T-cell (primary cell): ENCODE data around the gene TMEM219. TPM values are rescaled to one million over a fixed set of nuclear protein-coding genes. Genes with fewer than 3 reads are reported as not detected.

Experiments used
- ATAC-seq, 4 experiments: fragments of 200-7000 bp in 3 of 4; fragments of 150-1000 bp in 1 of 4; cut with Tn5 transposase; replicated peaks in 1 of 4; 1 replicate in 3 of 4; 2 replicates in 1 of 4; pipeline ENCODE4 v1.10.0; 2021; ENCODE audit warnings: moderate library complexity in 3 of 4, mild to moderate bottlenecking in 2 of 4, moderate number of reproducible peaks in 1 of 4
- CTCF ChIA-PET, 2 donors: fragments of 300-600 bp; sonication (Branson Sonifier 250); formaldehyde crosslinking; loops; one replicate each; lab custom pipeline; 2022; ENCODE audit warnings: antibody characterized with exemption in 2 of 2; lab: Charles Lee
- POLR2A ChIA-PET, 2 donors: fragments of 300-600 bp; sonication (Branson Sonifier 250); formaldehyde crosslinking; loops; one replicate each; lab custom pipeline; 2022; ENCODE audit warnings: antibody characterized with exemption in 2 of 2; lab: Charles Lee
- DNase-seq, 35 experiments: peaks; one replicate each; pipeline versions ENCODE4 v3.0.0 to v3.0.0-alpha.2; 2013 to 2023
- H3K27ac ChIP-seq: one replicate; pipeline ENCODE4 v1.5.1; 2013; ENCODE audit warnings: low read length
- H3K27me3 ChIP-seq, 2 experiments: replicated peaks in 1 of 2; 1 replicate in 1 of 2; 2 replicates in 1 of 2; pipeline versions ENCODE4 v1.6.1 to v1.7.0; 2013; ENCODE audit warnings: low read length in 1 of 2, mixed read lengths in 1 of 2; ENCODE audit not compliant: control insufficient read depth in 2 of 2, insufficient read depth in 2 of 2; ENCODE audit errors: extremely low read depth in 1 of 2
- H3K36me3 ChIP-seq, 2 donors: 1 replicate in 1 of 2; 2 replicates in 1 of 2; pipeline versions ENCODE4 v1.6.1 to v1.7.0; 2013; ENCODE audit warnings: low read length in 1 of 2; ENCODE audit not compliant: control insufficient read depth in 2 of 2, insufficient read depth in 1 of 2; ENCODE audit errors: extremely low read depth in 1 of 2
- H3K4me1 ChIP-seq, 2 experiments: 1 replicate in 1 of 2; 2 replicates in 1 of 2; pipeline versions ENCODE4 v1.6.1 to v1.7.0; 2013; ENCODE audit warnings: low read length in 2 of 2, mixed read lengths in 1 of 2; ENCODE audit not compliant: insufficient read depth in 2 of 2, control insufficient read depth in 1 of 2; ENCODE audit errors: extremely low read depth in 1 of 2
- H3K4me3 ChIP-seq, 2 donors: 1 replicate in 1 of 2; 2 replicates in 1 of 2; pipeline versions ENCODE4 v1.5.1 to v1.7.0; 2013; ENCODE audit warnings: mild to moderate bottlenecking in 2 of 2, low read length in 1 of 2, moderate library complexity in 1 of 2; ENCODE audit not compliant: control insufficient read depth in 1 of 2; ENCODE audit errors: extremely low read depth in 1 of 2
- H3K9me3 ChIP-seq: 2 replicates; pipeline ENCODE4 v1.7.0; 2013
- H3K27ac Mint-ChIP-seq, 2 donors: one replicate each; pipeline ENCODE4 v1.8.0; 2020 to 2021; ENCODE audit warnings: mild to moderate bottlenecking in 2 of 2, mixed read lengths in 2 of 2
- H3K27me3 Mint-ChIP-seq, 2 donors: one replicate each; pipeline ENCODE4 v1.8.0; 2021 to 2022; ENCODE audit warnings: mixed read lengths in 2 of 2
- H3K36me3 Mint-ChIP-seq: one replicate; pipeline ENCODE4 v1.8.0; 2021; ENCODE audit warnings: mixed read lengths
- H3K4me1 Mint-ChIP-seq, 3 donors: one replicate each; pipeline ENCODE4 v1.8.0; 2020 to 2022; ENCODE audit warnings: mixed read lengths in 3 of 3, mild to moderate bottlenecking in 1 of 3
- H3K4me3 Mint-ChIP-seq, 3 donors: one replicate each; pipeline ENCODE4 v1.8.0; 2020 to 2022; ENCODE audit warnings: mild to moderate bottlenecking in 3 of 3, mixed read lengths in 3 of 3, moderate library complexity in 3 of 3
- H3K9me3 Mint-ChIP-seq, 3 donors: one replicate each; pipeline ENCODE4 v1.8.0; 2020 to 2022; ENCODE audit warnings: mixed read lengths in 3 of 3
- WGBS: methylation state at CpG from one replicate; pipeline ENCODE4 v1.1.5; 2013; ENCODE audit warnings: missing lambda C conversion rate; ENCODE audit not compliant: insufficient coverage; 5-methylcytosine and 5-hydroxymethylcytosine counted together
- total RNA-seq, 35 experiments: library from RNA in 6 of 35; stranded (reverse) in 6 of 35; fragments of 120-200 nt in 1 of 35; gene quantifications; one replicate each; pipeline versions ENCODE4 v1.2.1 to v1.2.4 and lab custom pipeline; 2013 to 2026

Gene TMEM219
- total RNA-seq, 5 donors from 2014 or later (not counting 1 experiment from before 2014, with no cell fraction given) = 66.7 to 93.9 (median 80.4) TPM

DNA sequence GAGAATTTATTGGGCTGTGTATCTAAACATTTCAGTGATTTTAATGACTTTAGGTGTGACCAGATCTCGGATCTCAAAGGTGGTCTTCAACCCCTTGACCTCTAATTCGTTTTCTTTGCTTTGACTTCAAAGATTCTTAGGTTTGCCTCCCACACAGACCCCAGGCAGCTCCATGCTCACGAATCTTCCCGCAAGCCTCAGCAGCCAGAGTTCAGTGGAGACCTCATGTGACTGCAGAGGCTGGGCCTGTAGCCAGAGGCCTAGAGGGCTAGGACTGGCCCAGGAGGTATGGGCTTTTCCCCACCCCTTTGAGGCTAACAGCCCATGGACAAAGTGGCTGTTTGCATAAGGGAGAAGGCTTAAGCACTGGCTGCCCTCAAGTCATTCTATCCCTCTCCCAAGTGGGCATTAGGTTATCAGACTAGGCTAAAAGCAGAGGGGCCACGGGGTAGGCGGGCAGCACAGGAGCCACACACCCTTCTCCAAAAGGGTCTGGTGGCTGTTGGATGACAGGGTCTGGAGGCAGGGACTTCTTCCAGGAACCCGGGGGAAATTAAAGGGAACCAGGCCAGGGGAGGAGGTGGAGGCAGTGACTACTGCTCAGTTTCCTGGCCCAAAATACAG, 30.6 kb downstream of the TMEM219 start:
- no peak for ATAC-seq
- CTCF ChIA-PET = no interaction called here
- H3K36me3 ChIP-seq = peaks cover 18 to 47% of the 10 kb centered on the region in 2 donors

DNA sequence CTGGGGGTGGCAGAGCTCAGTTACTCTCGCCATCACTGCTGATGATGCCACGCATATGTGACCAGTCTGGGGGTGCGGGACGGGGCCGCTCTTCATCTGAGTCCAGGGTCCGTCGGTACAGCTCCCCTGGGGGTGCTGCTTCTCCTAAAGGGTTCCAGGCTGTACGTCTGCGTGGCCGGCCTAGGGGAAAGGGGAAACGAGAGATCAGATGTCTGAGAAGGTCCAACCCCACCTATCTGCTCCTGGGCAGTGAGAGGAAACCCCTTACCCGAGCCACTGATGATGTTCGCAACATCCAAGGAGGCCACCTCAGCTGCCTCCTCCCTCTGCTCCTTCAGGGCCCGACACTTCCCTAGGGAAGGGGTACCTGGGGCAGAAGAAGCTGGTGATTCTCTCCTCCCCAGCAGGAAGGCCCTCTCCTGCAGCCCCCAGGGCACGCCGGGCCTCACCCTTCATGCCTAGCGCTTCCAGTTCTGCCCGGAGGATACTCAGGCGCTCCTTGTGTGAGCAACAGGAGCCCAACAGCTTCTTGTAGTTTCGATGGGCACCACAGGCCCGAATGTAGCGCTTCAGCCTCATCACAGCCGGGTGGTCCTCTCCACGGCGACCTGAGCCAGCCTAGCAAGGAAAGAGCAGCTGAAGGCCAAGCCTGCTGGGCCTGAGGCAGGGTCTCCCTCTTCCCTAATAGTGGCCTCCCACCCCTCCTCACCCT, 31.5 kb downstream of the TMEM219 start:
- Histone ChIP-seq H3K27me3 (no peaks in the 10 kb centered on the region), H3K36me3 (peaks cover 14 to 43% of the 10 kb centered on the region in 2 donors), H3K4me1 (peaks cover 11 to 29% of the 10 kb centered on the region in 2 experiments), H3K4me3 (no peak overlapping the region), H3K9me3 (no peaks in the 10 kb centered on the region), H3K27ac (no peak overlapping the region)
- Mint-ChIP-seq H3K4me3 (peak overlapping the region; percentile 96 to 99 (median 97)), H3K27ac (no peak overlapping the region), H3K27me3 (no peaks in the 10 kb centered on the region), H3K36me3 (peaks cover 21% of the 10 kb centered on the region), H3K4me1 (peaks cover 26 to 36% (median 34%) of the 10 kb centered on the region in 3 donors), H3K9me3 (no peaks in the 10 kb centered on the region)
- POLR2A ChIA-PET = interaction anchor here in 1 of 2 donors (0.6 kb wide), 1 partner anchor 983 kb away, joined by 4 read pairs; no protein-coding TSS in a partner anchor
- ATAC-seq = no peak
- DNase-seq = no peak
- CTCF ChIA-PET = interaction anchor here in 1 of 2 donors (0.6 kb wide), 1 partner anchor 32 kb away, joined by 3 read pairs; no protein-coding TSS in a partner anchor
- WGBS = 97% methylated on average over 17 of the region's 25 CpGs

More for the DNA sequence above, 30.6 kb downstream of the TMEM219 start:
- no peaks in the 10 kb centered on the region for H3K27me3 Mint-ChIP-seq
- Histone ChIP-seq H3K4me3 (no peak overlapping the region), H3K4me1 (peaks cover 11 to 25% of the 10 kb centered on the region in 2 experiments), H3K27ac (no peak overlapping the region), H3K9me3 (no peaks in the 10 kb centered on the region), H3K27me3 (no peaks in the 10 kb centered on the region)
- DNase-seq = no peak
- no peak overlapping the region for H3K27ac Mint-ChIP-seq
- H3K4me3 Mint-ChIP-seq = peak overlapping the region in 2 of 3 donors; percentile 28 to 43
- POLR2A ChIA-PET = no interaction called here
- peaks cover 21 to 34% (median 30%) of the 10 kb centered on the region in 3 donors for H3K4me1 Mint-ChIP-seq
- 60% methylated on average over 2 of the region's 7 CpGs for WGBS
- no peaks in the 10 kb centered on the region for H3K9me3 Mint-ChIP-seq
- peaks cover 21% of the 10 kb centered on the region for H3K36me3 Mint-ChIP-seq

DNA sequence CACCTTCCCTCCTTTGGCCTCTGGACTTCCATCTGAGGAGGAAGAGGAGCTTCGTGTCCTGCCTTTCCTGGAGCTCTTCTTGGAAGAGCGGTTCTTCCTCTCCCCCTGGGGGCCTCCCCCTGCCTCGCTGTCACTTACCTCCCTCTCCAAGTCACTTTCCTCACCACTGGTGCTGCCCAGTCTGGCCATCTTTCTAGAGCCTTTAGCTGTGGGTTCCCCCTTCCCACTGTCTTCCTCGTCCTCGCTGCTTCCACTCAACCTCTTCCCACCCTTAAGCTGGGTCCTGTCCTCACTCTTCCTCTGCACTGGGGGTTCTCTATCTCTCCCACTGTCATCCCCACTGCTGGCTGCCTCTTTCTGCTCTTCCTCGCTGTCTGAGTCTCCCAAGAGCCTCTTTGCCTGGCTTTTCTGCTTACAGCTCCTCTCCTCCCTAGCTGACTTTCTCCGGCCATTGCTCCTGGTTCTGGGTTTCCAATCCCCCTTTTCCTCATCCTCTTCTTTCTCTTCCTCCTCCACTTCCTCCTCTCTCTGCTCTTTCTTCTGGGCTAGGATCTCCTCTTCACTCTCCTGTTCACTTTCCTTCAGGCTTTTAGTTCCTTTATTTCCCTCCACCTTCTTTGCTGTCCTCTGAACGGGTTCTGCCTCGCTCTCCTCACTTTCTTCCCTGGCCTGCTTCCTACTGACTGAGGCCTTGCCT, 32.2 kb downstream of the TMEM219 start:
- Mint-ChIP-seq H3K4me3 (peak overlapping the region; percentile 96 to 99 (median 97)), H3K4me1 (peaks cover 27 to 40% (median 35%) of the 10 kb centered on the region in 3 donors), H3K27ac (peak overlapping the region; percentile 72 to 97), H3K27me3 (no peaks in the 10 kb centered on the region), H3K36me3 (peaks cover 19% of the 10 kb centered on the region), H3K9me3 (no peaks in the 10 kb centered on the region)
- POLR2A ChIA-PET = interaction anchor here in 1 of 2 donors (0.6 kb wide), 1 partner anchor 984 kb away, joined by 4 read pairs; no protein-coding TSS in a partner anchor
- Histone ChIP-seq H3K27me3 (no peaks in the 10 kb centered on the region), H3K4me1 (peaks cover 11 to 29% of the 10 kb centered on the region in 2 experiments), H3K4me3 (peak overlapping the region in 1 of 2 donors; percentile 99), H3K9me3 (no peaks in the 10 kb centered on the region), H3K36me3 (peaks cover 11 to 39% of the 10 kb centered on the region in 2 donors), H3K27ac (peak overlapping the region; percentile 99)
- DNase-seq (no peak), ATAC-seq (no peak)
- WGBS = 92% methylated on average over 8 of the region's 9 CpGs
- CTCF ChIA-PET = interaction anchor here in 1 of 2 donors (0.6 kb wide), 1 partner anchor 33 kb away, joined by 3 read pairs; no protein-coding TSS in a partner anchor

DNA sequence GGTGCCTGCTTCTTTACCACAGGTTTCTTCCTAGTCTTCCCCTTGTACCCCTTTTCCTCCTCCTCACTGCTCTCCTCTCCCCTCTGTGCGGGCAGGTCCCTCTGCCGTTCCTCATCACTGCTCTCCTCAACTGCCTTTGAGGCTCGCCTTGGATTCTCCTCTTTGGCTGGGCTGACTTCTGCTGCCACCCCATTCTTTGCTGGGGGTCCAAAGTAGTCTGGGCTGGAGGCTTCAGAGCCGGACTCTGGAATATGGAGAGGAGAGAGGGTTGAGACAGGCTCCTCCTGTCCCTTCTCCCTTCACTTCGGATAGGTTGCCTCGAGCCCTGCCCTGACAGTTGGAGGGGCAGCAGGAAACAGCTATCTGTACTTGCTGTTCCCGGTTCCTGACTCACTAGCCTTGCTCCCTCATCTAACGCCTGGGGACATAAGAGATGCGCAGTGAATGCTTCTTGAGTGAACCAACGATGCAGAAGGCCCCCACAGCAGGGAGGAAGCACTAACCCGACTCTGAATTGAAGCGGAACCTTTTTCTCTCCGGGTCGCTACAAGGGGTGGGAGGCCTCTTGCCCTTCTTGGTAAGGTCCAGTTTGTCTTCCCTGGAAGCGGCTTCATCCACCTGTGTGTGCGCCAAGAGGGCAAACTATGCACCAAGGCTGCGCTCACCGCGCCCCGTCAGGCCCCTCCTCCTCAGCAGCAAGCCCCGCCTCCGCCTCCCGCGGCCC, 32.9 kb downstream of the TMEM219 start:
- H3K9me3 ChIP-seq = no peaks in the 10 kb centered on the region
- peak in 2 of 4 experiments; percentile 36 to 39 for ATAC-seq
- H3K9me3 Mint-ChIP-seq = no peaks in the 10 kb centered on the region
- peak overlapping the region; percentile 99 for H3K27ac ChIP-seq
- peaks cover 11 to 44% of the 10 kb centered on the region in 2 donors for H3K36me3 ChIP-seq
- peak in 7 of 35 experiments; percentile 50 to 75 (median 64) for DNase-seq
- WGBS = 9% methylated on average over 17 of the region's 24 CpGs
- peaks cover 11 to 29% of the 10 kb centered on the region in 2 experiments for H3K4me1 ChIP-seq
- H3K4me3 ChIP-seq = peak overlapping the region; percentile 99
- peak overlapping the region; percentile 96 to 99 (median 97) for H3K4me3 Mint-ChIP-seq
- CTCF ChIA-PET = interaction anchor here in 1 of 2 donors (0.9 to 1.2 kb wide), 2 partner anchors 33 to 179 kb away, joined by 4 to 5 read pairs; partner anchors contain the start of genes PAGR1 and TMEM219
- peaks cover 31 to 46% (median 42%) of the 10 kb centered on the region in 3 donors for H3K4me1 Mint-ChIP-seq
- peak overlapping the region; percentile 95 to 97 for H3K27ac Mint-ChIP-seq
- POLR2A ChIA-PET = no interaction called here
- H3K36me3 Mint-ChIP-seq = peaks cover 18% of the 10 kb centered on the region
- H3K27me3 Mint-ChIP-seq = no peaks in the 10 kb centered on the region
- H3K27me3 ChIP-seq = no peaks in the 10 kb centered on the region

DNA sequence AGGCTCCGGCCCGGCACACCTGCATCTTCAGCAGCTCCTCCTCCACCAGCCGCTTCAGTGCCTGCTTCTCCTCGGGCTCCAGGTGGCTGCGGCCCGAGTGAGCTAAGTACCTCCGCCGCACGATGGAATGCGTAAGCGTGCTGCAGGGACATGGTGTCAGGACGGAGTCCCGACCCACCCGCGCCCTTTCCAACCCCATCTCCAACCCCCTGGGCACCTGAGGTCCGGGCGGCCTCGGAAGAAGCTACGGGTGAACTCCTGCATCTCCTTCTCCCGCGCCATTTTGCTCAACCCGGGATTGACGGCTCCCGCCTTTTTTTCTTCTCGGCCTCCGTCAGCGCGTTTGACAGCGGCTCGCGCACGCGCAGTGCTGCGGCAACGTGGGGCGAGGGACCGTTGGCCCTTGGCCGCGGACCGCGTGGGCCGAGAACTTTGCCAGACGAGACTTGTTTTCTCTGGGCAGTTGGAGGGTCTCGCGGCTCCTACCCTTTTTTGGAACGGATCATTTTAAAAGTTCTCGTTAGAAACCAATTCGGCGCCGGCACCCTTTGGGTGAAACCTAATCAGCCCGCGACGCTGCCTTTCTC, 33.5 kb downstream of the TMEM219 start, which contains the start of gene HIRIP3:
Gene HIRIP3 (minus strand): TSS at position 294 of the 587 bp plus-strand sequence. CDS start 12 bp downstream, at position 282.
- Histone ChIP-seq H3K27ac (peak within 1 kb of the TSS; percentile 99), H3K36me3 (peaks cover 10 to 46% of the 10 kb centered on the region in 2 donors), H3K4me3 (peak within 1 kb of the TSS; percentile 99), H3K9me3 (no peaks in the 10 kb centered on the region), H3K4me1 (peaks cover 11 to 29% of the 10 kb centered on the region in 2 experiments), H3K27me3 (no peaks in the 10 kb centered on the region)
- CTCF ChIA-PET = interaction anchor here in 1 of 2 donors (0.7 to 1.2 kb wide), 3 partner anchors 34 to 188 kb away, joined by 4 to 5 read pairs (median 4); partner anchors contain the start of genes PAGR1 and TMEM219
- H3K9me3 Mint-ChIP-seq = no peaks in the 10 kb centered on the region
- no peaks in the 10 kb centered on the region for H3K27me3 Mint-ChIP-seq
- POLR2A ChIA-PET = interaction anchor here in 1 of 2 donors (0.6 kb wide), 1 partner anchor 173 kb away, joined by 6 read pairs; no protein-coding TSS in a partner anchor
- DNase-seq (peak; percentile 66 to 91 (median 80)), ATAC-seq (peak; percentile 69 to 73 (median 70))
- H3K4me3 Mint-ChIP-seq = peak within 1 kb of the TSS; percentile 96 to 99 (median 97)
- peaks cover 32 to 47% (median 43%) of the 10 kb centered on the region in 3 donors for H3K4me1 Mint-ChIP-seq
- under 1% methylated on average over 48 of the region's 53 CpGs for WGBS
- H3K36me3 Mint-ChIP-seq = peaks cover 15% of the 10 kb centered on the region
- peak within 1 kb of the TSS; percentile 95 to 97 for H3K27ac Mint-ChIP-seq
